Measurements from ENCODE around the gene ARMC2.
"Not testable (repeated sequence)": the region's sequence is repeated elsewhere in the genome, so short reads cannot be mapped to it uniquely, and the experiment has no call there.

Gene ARMC2

GRCh38 chr6:108952776-108953486 is 104.7 kb downstream of the ARMC2 start:
- no peak for DNase-seq (ENCODE audit: low read depth)

DNA sequence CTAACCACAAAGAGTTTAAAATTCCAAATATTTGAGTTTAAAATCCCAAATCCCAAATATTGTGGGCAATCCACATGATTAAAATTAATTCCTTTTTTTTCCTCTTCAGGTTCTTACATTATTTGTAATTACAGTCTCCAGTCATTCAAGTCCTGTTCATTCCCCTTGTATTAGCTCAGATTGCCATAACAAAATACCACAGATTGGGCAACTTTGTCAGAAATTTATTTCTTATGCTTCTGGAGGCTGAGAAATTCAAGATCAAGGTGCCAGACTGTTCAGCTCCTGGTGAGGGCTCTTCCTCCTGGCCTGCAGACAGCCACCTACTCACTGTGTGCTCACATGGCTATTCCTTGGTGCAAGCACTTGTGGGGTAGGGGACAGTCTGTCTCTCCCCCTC is 105.5 kb downstream of the ARMC2 start:
- no peak for DNase-seq (ENCODE audit: low read depth)

GRCh38 chr6:108955329-108955949 is 107.2 kb downstream of the ARMC2 start:
- no peak for DNase-seq (ENCODE audit: low read depth)

DNA sequence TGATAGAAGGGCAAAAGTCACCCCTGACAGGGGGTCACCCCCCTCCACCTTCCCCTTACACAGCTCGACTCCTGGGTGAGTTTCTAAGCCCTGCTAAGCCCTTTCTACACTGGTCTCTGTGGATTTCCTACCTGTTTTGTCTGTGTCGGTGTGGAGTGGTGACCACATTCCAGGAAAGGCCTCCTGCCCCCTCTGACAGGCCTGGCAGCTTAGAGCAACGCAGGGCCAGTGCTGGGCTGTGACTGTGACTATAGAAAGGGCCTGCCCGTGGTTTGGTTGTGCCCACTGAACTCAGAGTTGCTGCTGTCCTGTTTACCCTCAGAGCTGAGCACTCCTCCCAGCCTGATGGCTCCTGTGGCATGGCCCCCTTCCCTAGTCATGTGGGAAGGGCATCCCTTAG is 109.0 kb downstream of the ARMC2 start:
- DNase-seq (ENCODE audit: low read depth): no peak

DNA sequence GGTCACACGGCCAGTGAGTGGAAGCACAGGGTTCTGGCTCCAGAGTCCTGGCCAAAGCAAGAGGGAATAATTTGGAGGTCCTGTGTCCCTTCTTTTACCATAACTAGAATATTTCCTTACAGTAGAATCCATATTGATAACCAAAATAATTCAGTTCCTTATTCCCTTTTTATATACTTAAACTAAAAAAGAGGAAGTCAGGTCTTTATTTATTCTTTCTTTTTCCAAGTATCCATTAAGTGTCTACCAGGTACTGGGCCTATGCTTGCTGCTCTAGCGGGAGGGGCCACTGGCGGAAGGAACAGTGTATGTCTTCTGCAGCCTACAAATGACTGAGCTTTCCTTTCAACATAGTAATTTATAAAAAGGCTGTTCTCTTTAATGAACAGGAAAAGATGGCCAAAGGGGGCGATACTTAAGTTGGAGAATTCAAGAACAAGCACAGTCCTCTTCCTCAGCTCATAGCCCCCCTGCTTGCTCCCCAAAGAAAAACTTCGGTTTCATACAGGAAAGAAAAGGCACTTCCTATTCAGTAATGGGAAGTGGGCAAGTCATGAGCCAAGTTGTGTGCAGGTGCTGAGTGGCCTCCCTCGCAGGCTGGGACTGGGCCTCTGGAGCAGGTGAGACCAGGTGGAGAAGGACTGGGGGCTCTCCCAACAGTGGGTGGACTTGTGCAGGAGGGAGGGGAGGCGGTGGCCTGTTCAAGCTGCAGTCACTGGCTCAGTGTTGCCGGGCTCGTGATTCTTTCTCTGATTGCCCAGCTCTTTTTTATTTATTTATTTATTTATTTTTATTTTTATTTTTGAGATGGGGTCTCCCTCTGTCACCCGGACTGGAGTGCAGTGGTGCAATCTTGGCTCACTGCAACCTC is 110.9 kb downstream of the ARMC2 start:
- no peak for DNase-seq (ENCODE audit: low read depth)

- DNase-seq (ENCODE audit: low read depth): no peak
Observed at GRCh38 chr6:108959972-108960582, 111.9 kb downstream of the ARMC2 start.

GRCh38 chr6:108960601-108961000 is 112.4 kb downstream of the ARMC2 start:
- no peak for DNase-seq (ENCODE audit: low read depth)

DNA sequence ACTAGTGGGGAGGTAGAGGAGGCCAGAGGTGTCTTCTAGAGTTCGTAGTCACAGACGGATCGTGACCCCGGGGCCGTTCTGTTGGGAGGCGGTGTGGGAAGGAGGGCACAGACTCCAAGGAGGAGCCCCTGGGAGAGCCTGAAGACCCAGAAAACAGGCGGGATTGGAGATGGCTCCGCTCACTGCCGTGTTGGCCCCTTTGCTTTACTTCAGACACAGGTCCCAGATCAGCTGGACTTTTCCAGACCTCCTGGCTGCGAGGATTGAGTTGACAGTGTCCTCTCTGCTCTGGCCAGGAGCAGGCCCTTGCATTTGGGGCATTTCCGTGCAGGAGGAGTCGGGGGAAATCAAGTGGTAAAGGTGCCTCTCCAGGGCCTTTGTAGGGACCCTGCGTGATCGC is 112.9 kb downstream of the ARMC2 start:
- DNase-seq (ENCODE audit: low read depth): no peak

GRCh38 chr6:108961985-108962384 is 113.8 kb downstream of the ARMC2 start:
- DNase-seq (ENCODE audit: low read depth): no peak

DNA sequence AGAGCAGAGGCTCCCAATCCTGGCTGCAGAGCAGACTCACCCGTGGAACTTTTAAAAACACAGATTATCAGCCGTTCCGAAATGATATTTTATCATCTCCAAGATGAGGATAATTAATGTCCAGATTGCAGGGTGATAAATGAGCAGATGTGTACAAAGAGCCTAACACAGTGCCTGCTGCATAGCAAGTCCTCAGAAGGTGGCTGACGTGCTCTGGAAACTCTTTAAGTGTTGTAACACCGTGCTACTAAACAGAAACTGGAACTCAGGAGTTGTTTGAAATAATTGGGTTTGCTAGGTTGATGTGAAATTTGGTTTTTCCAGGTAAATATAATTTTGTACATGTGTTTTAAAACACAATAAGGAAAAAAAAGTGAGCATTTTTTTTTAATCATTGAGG is 118.0 kb downstream of the ARMC2 start:
- DNase-seq (ENCODE audit: low read depth): no peak

GRCh38 chr6:108966855-108967755 is 118.9 kb downstream of the ARMC2 start:
- DNase-seq (ENCODE audit: low read depth): no peak

- DNase-seq (ENCODE audit: low read depth): no peak
Observed at GRCh38 chr6:108968325-108969316, 120.4 kb downstream of the ARMC2 start.

DNA sequence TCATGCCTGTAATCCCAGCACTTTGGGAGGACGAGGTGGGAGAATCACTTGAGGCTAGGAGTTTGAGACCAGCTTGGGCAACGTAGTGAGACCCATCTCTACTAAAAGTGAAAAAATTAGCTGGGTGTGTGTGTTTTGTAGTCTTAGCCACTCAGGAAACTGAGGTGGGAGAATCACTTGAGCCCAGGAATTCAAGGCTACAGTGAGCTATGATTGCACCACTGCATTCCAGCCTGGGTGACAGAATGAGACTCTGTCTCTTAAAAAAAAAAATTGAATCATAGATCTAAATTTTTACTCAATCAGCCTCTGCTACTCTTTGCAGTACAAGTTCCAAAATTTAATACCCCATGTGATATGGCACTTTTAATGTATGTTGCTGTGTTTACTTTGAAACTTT is 121.6 kb downstream of the ARMC2 start:
- no peak for DNase-seq (ENCODE audit: low read depth)

DNA sequence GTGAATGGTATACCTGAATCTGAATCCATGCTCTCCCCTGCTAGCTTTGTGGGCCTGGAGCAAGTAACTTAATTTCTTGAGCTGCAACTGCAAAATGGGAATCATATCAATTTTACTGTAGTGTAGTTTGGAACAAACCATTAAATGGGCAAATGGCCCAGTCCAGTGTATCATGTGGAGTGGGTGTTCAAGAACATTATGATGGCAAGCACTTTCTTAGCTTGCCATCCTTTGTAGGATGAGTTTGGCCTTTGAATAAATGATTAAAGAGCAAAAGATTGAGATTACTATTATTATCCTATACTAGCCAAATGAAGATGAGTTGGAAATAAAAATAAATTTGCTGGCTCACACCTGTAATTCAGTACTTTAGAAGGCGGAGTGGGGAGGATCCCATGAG is 126.0 kb downstream of the ARMC2 start:
- no peak for DNase-seq (ENCODE audit: low read depth)

DNA sequence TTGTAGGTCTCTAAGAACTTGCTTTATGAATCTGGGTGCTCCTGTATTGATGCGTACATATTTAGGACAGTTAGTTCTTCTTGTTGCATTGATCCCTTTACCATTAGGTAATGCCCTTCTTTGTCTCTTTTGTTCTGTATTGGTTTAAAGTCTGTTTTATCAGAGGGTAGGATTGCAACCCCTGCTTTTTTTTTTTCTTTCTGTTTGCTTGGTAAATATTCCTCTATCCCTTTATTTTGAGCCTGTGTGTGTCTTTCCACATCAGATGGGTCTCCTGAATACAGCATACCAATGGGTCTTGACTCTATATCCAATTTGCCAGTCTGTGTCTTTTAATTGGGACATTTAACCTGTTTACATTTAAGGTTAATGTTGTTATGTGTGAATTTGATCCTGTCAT is 130.4 kb downstream of the ARMC2 start:
- DNase-seq (ENCODE audit: low read depth): not testable (repeated sequence)

- DNase-seq (ENCODE audit: low read depth): no peak
Observed at GRCh38 chr6:108982154-108983113, 134.2 kb downstream of the ARMC2 start.

DNA sequence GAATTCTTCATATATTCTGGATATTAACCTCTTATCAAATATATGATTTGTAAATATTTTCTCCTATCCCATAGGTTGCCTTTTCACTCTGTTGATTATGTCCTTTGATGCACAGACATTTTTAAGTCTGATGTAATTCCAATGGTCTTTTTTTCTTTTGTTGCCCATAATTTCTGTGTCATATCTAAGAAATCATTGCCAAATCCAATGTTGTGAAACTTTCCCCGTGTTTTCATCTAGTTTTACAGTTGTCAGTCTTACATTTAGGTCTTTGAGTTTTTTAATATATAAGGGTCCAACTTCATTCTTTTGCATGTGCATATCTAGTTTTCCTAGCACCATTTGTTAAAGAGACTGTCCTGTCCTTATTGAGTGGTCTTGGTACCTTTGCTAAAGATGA is 134.9 kb downstream of the ARMC2 start:
- DNase-seq (ENCODE audit: low read depth): no peak

DNA sequence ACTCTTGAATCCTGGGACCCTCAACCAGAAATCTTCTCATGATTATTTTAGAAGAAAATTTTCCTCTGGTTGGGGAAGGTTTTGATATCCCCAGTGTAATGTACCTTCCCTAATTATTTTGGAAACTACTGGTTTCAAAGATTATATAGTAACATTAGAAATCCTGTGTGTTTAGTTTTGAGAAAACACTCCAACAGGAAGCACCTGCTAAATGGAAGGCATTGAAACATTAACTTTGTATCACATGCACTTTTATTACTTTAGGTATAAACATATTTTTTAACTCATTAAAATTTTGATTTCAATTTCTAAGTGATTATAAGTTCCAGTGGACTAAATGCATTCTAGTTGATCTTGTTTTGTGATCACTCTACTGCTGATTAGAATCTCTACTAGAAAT is 137.1 kb downstream of the ARMC2 start:
- DNase-seq (ENCODE audit: low read depth): no peak

DNA sequence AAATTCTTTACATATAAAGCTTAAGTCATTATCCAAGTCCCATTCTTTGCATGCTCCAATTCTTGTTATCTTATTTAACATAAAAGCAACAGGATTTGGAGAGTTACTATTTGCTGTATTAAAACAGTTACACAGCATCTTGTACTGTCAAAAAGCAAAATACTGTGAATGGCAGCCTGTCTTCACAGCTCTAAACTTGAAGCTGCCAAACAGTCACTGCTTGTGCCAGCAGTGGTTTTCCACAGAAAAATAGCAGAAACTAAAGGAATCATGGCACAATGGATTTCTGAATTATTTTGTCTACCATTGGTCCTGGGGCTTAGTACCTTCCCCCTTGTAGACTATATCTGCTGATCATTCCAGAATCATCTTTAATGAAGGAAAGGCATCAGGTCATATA is 138.9 kb downstream of the ARMC2 start:
- DNase-seq (ENCODE audit: low read depth): no peak

Data from activated T-helper 1 cell treated with Interleukin-2 at 50 U/mL for 16 hours (primary cell).